Measurements from ENCODE around the gene MCM5. TPM values are rescaled to one million over a fixed set of nuclear protein-coding genes. Genes with fewer than 3 reads are reported as not detected.

MCM5 gene
- total RNA-seq, 1 experiment from 2014 or later = 274 TPM

DNA sequence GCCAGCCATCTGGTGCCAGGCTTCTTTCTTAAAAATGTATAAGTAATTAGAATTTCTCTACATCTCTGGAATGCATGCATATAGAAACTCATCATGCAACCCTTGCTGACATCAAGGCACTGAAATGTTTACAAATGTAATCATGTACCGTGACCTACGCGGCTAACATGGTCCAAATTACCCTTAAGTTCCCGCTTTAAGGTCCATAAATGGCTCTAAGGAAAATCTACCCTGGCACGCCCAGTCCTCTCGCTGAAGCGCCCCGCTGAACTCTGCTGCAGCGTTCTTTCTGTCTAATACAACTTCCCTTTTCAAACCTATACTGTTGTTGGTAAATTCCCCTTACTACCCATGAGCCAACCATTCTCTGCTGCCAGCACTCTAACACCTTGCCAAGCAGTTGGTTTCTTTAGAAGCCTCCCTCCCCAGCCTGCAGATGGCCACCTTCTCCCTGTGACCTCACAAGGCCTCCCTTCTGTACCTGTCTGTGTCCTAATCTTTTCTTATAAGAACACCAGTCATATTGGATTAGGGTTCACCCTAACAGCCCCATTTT lies 32.5 kb upstream of the MCM5 start:
- Mint-ChIP-seq H3K9me3 (no peaks in the 10 kb centered on the region; a peak in 1 of 5 replicates), H3K27ac (no peak overlapping the region), H3K27me3 (ENCODE audit: low read depth) (peaks cover 3% of the 10 kb centered on the region), H3K4me1 (peaks cover 13 to 20% of the 10 kb centered on the region in 2 experiments), H3K4me3 (no peak overlapping the region), H3K36me3 (ENCODE audit: insufficient read depth in 1 of 3, low read depth in 3 of 3) (no peaks in the 10 kb centered on the region)
- no peak overlapping the region for H3K14ac ChIP-seq (ENCODE audit: insufficient read depth, low read length)
- H4K20me1 ChIP-seq (ENCODE audit: control insufficient read depth, insufficient read depth, insufficient read length) = no peaks in the 10 kb centered on the region
- H3K4me2 ChIP-seq (ENCODE audit: insufficient read depth, insufficient read length, low read length) = no peak overlapping the region
- no peaks in the 10 kb centered on the region for H3K79me2 ChIP-seq (ENCODE audit: insufficient read depth, low read length)
- H4K5ac ChIP-seq (ENCODE audit: insufficient read length, low read depth, low read length) = no peak overlapping the region
- no peak overlapping the region for H3K27ac ChIP-seq (ENCODE audit: insufficient read length, low read depth, low read length)
- no peak overlapping the region for H2BK12ac ChIP-seq (ENCODE audit: insufficient read length, low read depth, low read length)
- H3T11ph ChIP-seq (ENCODE audit: low read length) = no peak overlapping the region
- DNase-seq = no peak
- no peaks in the 10 kb centered on the region for H3K23me2 ChIP-seq (ENCODE audit: insufficient read length, low read depth, low read length, poor library complexity, severe bottlenecking)
- no peaks in the 10 kb centered on the region for H3K9me3 ChIP-seq (ENCODE audit: control insufficient read depth, low read depth, low read length)
- no peak overlapping the region for H3K56ac ChIP-seq (ENCODE audit: insufficient read length, low read depth, low read length)
- H3K4ac ChIP-seq (ENCODE audit: low read depth, low read length) = no peak overlapping the region
- no peak overlapping the region for H2AK5ac ChIP-seq (ENCODE audit: insufficient read length, low read length)
- no peak overlapping the region for H3K18ac ChIP-seq (ENCODE audit: insufficient read length, low read depth, low read length)
- H2AFZ ChIP-seq (ENCODE audit: low read length) = no peak overlapping the region
- H3K9ac ChIP-seq (ENCODE audit: extremely low read depth, insufficient read length, low read length) = no peak overlapping the region
- no peak overlapping the region for H2BK15ac ChIP-seq (ENCODE audit: low read depth, low read length)
- no peaks in the 10 kb centered on the region for H3K79me1 ChIP-seq (ENCODE audit: insufficient read depth, low read depth, low read length, poor library complexity, severe bottlenecking)
- no peak overlapping the region for H2BK120ac ChIP-seq (ENCODE audit: low read depth, low read length, poor library complexity, severe bottlenecking)
- no peak overlapping the region for H4K91ac ChIP-seq (ENCODE audit: insufficient read length, low read depth, low read length)
- no peak; the same call in 2 of the 3 replicates for TF ChIP-seq CTCF (conservative IDR thresholded peaks at IDR 0.05)
- H2BK20ac ChIP-seq (ENCODE audit: low read depth, low read length, poor library complexity, severe bottlenecking) = no peak overlapping the region
- H3K23ac ChIP-seq (ENCODE audit: insufficient read length, low read depth, low read length) = no peak overlapping the region
- no peaks in the 10 kb centered on the region for H3K4me1 ChIP-seq (ENCODE audit: insufficient read depth, low read length)
- no peak overlapping the region for H4K8ac ChIP-seq (replicated peaks; ENCODE audit: insufficient read length, low read depth, low read length)
- no peak overlapping the region for H2BK5ac ChIP-seq (ENCODE audit: insufficient read length, low read length)
- H3K27me3 ChIP-seq (ENCODE audit: insufficient read depth, low read length) = no peaks in the 10 kb centered on the region
- no CpG with 5 or more reads among the region's 9 CpGs for WGBS (ENCODE audit: extremely low coverage, insufficient read length, low lambda C conversion rate)
